ENCODE data around the gene AJUBA.

Gene AJUBA

GRCh38 chr14:22993517-22993916 lies 11.2 kb upstream of the AJUBA start:
- H3K27ac ChIP-seq (ENCODE audit: low read depth, low read length), result no peak overlapping the region
- H3K9me3 ChIP-seq (ENCODE audit: control insufficient read depth, insufficient read depth, low read depth, low read length), result no peaks in the 10 kb centered on the region
- H3K4me1 ChIP-seq (ENCODE audit: control insufficient read depth, insufficient read depth, low read length), result peaks cover 5% of the 10 kb centered on the region; the same call in 1 of the 2 replicates
- no peaks in the 10 kb centered on the region for H3K36me3 ChIP-seq (ENCODE audit: control insufficient read depth, insufficient read depth, low read length)
- H3K4me3 ChIP-seq (ENCODE audit: low read depth, low read length), result no peak overlapping the region
- H3K9ac ChIP-seq (ENCODE audit: low read length), result no peak overlapping the region
- H3K27me3 ChIP-seq (ENCODE audit: control insufficient read depth, insufficient read depth, low read length), result no peaks in the 10 kb centered on the region

- Histone ChIP-seq H3K27ac (ENCODE audit: low read depth, low read length) (no peak overlapping the region), H3K27me3 (ENCODE audit: control insufficient read depth, insufficient read depth, low read length) (no peaks in the 10 kb centered on the region), H3K36me3 (ENCODE audit: control insufficient read depth, insufficient read depth, low read length) (no peaks in the 10 kb centered on the region), H3K4me1 (ENCODE audit: control insufficient read depth, insufficient read depth, low read length) (peaks cover 5% of the 10 kb centered on the region; the same call in 1 of the 2 replicates), H3K9me3 (ENCODE audit: control insufficient read depth, insufficient read depth, low read depth, low read length) (no peaks in the 10 kb centered on the region), H3K9ac (ENCODE audit: low read length) (no peak overlapping the region), H3K4me3 (ENCODE audit: low read depth, low read length) (no peak overlapping the region)
Observed at GRCh38 chr14:22991852-22992251, 9.5 kb upstream of the AJUBA start.

GRCh38 chr14:22987291-22987690 lies 4.9 kb upstream of the AJUBA start:
- Histone ChIP-seq H3K27me3 (ENCODE audit: control insufficient read depth, insufficient read depth, low read length) (no peaks in the 10 kb centered on the region), H3K4me1 (ENCODE audit: control insufficient read depth, insufficient read depth, low read length) (peaks cover 3% of the 10 kb centered on the region; the same call in 1 of the 2 replicates), H3K36me3 (ENCODE audit: control insufficient read depth, insufficient read depth, low read length) (no peaks in the 10 kb centered on the region), H3K9ac (ENCODE audit: low read length) (no peak overlapping the region), H3K4me3 (ENCODE audit: low read depth, low read length) (no peak overlapping the region), H3K9me3 (ENCODE audit: control insufficient read depth, insufficient read depth, low read depth, low read length) (no peaks in the 10 kb centered on the region), H3K27ac (ENCODE audit: low read depth, low read length) (no peak overlapping the region)

GRCh38 chr14:22986508-22987054 lies 4.2 kb upstream of the AJUBA start:
- peaks cover 3% of the 10 kb centered on the region; the same call in 1 of the 2 replicates for H3K4me1 ChIP-seq (ENCODE audit: control insufficient read depth, insufficient read depth, low read length)
- no peaks in the 10 kb centered on the region for H3K36me3 ChIP-seq (ENCODE audit: control insufficient read depth, insufficient read depth, low read length)
- no peaks in the 10 kb centered on the region for H3K9me3 ChIP-seq (ENCODE audit: control insufficient read depth, insufficient read depth, low read depth, low read length)
- H3K27me3 ChIP-seq (ENCODE audit: control insufficient read depth, insufficient read depth, low read length), result peaks cover 4% of the 10 kb centered on the region; the same call in 1 of the 2 replicates
- H3K9ac ChIP-seq (ENCODE audit: low read length), result no peak overlapping the region
- H3K27ac ChIP-seq (ENCODE audit: low read depth, low read length), result no peak overlapping the region
- no peak overlapping the region for H3K4me3 ChIP-seq (ENCODE audit: low read depth, low read length)

DNA sequence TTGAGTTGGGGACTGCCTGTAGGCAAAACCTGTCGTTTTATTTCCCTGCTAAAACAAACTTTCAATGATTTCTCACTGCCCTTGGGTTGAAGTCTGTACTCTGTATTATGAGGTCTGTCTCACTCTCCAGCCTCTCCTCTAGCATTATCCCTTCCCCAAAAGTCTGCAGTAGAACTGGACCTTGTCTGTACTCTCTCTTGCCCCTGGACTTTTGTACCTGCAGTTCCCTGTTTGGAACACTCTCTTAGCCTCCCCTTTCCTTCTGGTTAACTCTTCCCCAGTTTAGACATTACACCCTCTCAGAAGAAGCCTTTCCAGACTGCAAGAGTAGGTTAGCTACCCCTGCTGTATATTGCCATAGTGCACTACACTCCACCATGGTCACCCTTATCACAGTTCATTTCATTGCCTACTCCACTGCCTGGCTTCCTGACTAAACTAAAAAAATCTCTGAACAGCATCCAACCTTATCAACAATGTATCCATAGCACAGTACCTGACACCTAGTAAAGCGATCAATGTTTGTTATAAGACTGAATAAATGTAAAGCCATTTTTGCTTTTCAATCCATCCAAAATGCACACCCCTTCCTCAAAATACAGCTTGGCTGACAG lies 3.6 kb upstream of the AJUBA start:
- no peak overlapping the region for H3K27ac ChIP-seq (ENCODE audit: low read depth, low read length)
- H3K4me1 ChIP-seq (ENCODE audit: control insufficient read depth, insufficient read depth, low read length), result peaks cover 3% of the 10 kb centered on the region; the same call in 1 of the 2 replicates
- no peak overlapping the region for H3K9ac ChIP-seq (ENCODE audit: low read length)
- H3K4me3 ChIP-seq (ENCODE audit: low read depth, low read length), result no peak overlapping the region
- no peaks in the 10 kb centered on the region for H3K36me3 ChIP-seq (ENCODE audit: control insufficient read depth, insufficient read depth, low read length)
- H3K9me3 ChIP-seq (ENCODE audit: control insufficient read depth, insufficient read depth, low read depth, low read length), result no peaks in the 10 kb centered on the region
- H3K27me3 ChIP-seq (ENCODE audit: control insufficient read depth, insufficient read depth, low read length), result peaks cover 10% of the 10 kb centered on the region; the same call in 1 of the 2 replicates

- Histone ChIP-seq H3K9ac (ENCODE audit: low read length) (no peak overlapping the region), H3K9me3 (ENCODE audit: control insufficient read depth, insufficient read depth, low read depth, low read length) (no peaks in the 10 kb centered on the region), H3K27ac (ENCODE audit: low read depth, low read length) (no peak overlapping the region), H3K4me1 (ENCODE audit: control insufficient read depth, insufficient read depth, low read length) (peaks cover 6% of the 10 kb centered on the region), H3K4me3 (ENCODE audit: low read depth, low read length) (no peak overlapping the region), H3K27me3 (ENCODE audit: control insufficient read depth, insufficient read depth, low read length) (peaks cover 13% of the 10 kb centered on the region; the same call in 1 of the 2 replicates), H3K36me3 (ENCODE audit: control insufficient read depth, insufficient read depth, low read length) (no peaks in the 10 kb centered on the region)
Observed at GRCh38 chr14:22984959-22985658, 2.8 kb upstream of the AJUBA start.

DNA sequence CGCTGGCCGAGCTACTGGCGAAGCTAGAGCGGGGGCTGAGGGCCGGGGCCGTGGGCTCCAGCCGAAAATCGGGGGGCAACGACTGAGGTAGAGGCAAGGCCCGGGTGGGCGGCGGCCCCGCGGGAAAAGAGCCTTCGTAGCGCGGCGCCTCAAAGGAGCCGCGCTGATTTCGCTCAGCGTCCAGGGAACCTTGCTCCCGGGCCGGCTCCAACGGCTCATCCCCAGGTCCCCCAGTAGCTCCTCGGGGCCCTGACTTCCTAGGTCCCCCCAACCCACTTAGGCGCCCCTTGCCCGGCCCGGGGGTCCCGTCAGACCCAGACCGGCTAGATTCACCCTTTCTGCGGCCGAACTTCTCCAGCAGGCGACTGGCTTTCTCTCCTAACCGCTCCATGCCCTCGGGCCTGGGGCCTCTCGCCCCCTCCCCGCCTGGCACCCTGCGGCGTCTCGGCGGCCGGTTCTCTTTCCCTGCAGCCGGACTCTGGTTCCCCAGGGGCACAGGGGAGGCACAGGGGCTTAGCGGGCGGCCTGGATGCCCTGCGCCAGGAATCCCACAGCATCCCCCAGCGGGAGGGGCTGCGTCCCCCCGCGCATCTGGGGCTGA lies 375 bp downstream of the AJUBA start:
- Histone ChIP-seq H3K36me3 (ENCODE audit: control insufficient read depth, insufficient read depth, low read length) (peaks cover 22% of the 10 kb centered on the region; the same call in 1 of the 2 replicates), H3K4me1 (ENCODE audit: control insufficient read depth, insufficient read depth, low read length) (peaks cover 36% of the 10 kb centered on the region), H3K27ac (ENCODE audit: low read depth, low read length) (peak overlapping the region; percentile 44; the same call in 1 of the 2 replicates), H3K9me3 (ENCODE audit: control insufficient read depth, insufficient read depth, low read depth, low read length) (no peaks in the 10 kb centered on the region), H3K9ac (ENCODE audit: low read length) (peak overlapping the region; percentile 88), H3K27me3 (ENCODE audit: control insufficient read depth, insufficient read depth, low read length) (peaks cover 13% of the 10 kb centered on the region; the same call in 1 of the 2 replicates), H3K4me3 (ENCODE audit: low read depth, low read length) (peak overlapping the region; percentile 76)

DNA sequence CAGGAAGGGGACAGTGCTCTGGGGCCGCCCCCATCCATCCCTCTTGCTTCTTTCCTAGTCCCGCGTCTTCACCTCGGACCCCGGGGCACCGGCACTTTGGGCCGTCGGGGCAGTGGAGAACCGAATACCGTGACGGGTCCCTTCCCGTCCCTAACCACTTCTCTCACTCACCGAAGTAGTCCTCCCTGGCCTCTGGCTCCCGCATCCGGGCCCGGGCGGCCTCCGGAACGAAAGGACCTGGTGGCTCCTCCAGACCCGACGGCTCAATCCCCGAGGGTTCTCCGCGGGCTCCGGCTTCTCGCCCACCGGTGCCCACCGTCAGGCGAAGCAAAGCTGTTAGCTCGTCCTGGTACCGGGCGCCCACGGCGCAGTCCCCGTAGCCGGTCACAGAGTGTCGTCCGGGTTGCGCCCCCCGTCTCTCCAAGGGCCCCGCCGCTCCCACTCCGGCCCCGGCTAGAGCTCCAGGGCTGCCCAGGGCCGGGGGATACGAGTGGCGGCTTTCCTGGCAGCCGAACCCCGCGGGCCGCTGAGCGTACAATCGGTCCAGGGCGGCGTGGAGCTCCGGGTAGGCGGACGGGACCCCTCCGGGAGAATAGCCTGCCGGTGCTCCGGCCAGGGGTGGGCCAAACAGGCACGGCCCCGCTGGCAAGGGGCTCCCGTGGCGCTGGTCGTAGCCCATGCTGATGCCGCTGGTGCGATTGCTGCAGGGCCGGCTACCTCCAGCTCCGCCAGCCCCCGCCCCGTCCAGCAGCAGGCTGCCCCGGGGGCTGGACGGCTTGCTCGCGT lies 1.1 kb downstream of the AJUBA start:
- Histone ChIP-seq H3K4me1 (ENCODE audit: control insufficient read depth, insufficient read depth, low read length) (peaks cover 43% of the 10 kb centered on the region), H3K9me3 (ENCODE audit: control insufficient read depth, insufficient read depth, low read depth, low read length) (no peaks in the 10 kb centered on the region), H3K9ac (ENCODE audit: low read length) (peak overlapping the region; percentile 88), H3K27ac (ENCODE audit: low read depth, low read length) (peak overlapping the region; percentile 44; the same call in 1 of the 2 replicates), H3K4me3 (ENCODE audit: low read depth, low read length) (peak overlapping the region; percentile 76), H3K36me3 (ENCODE audit: control insufficient read depth, insufficient read depth, low read length) (peaks cover 27% of the 10 kb centered on the region), H3K27me3 (ENCODE audit: control insufficient read depth, insufficient read depth, low read length) (peaks cover 13% of the 10 kb centered on the region; the same call in 1 of the 2 replicates)

DNA sequence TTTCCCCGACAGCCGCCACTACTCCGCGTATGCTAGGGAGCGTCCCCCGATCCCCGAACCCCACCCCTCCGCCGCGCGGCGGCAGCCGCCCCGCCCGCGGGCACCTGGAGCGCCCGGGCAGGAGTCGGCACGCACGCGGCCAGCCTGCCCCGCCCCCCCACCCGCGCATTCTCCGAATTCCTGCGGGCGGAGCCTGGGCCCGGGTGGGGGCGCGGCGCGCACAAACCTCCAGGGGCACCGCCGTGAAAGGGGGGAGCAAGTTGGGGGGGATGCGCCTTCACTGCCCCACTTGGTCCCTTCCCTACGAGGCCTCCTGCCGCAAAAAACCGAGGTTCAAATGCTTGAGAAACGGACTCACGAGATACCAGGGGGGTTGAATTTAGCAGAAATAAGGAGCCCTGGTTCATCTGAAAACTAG lies 1.7 kb downstream of the AJUBA start:
- no peaks in the 10 kb centered on the region for H3K9me3 ChIP-seq (ENCODE audit: control insufficient read depth, insufficient read depth, low read depth, low read length)
- H3K27me3 ChIP-seq (ENCODE audit: control insufficient read depth, insufficient read depth, low read length), result peaks cover 13% of the 10 kb centered on the region; the same call in 1 of the 2 replicates
- H3K4me3 ChIP-seq (ENCODE audit: low read depth, low read length), result peak overlapping the region; percentile 76
- peaks cover 32% of the 10 kb centered on the region for H3K36me3 ChIP-seq (ENCODE audit: control insufficient read depth, insufficient read depth, low read length)
- H3K9ac ChIP-seq (ENCODE audit: low read length), result peak overlapping the region; percentile 88
- H3K27ac ChIP-seq (ENCODE audit: low read depth, low read length), result peak overlapping the region; percentile 44; the same call in 1 of the 2 replicates
- peaks cover 45% of the 10 kb centered on the region for H3K4me1 ChIP-seq (ENCODE audit: control insufficient read depth, insufficient read depth, low read length)

GRCh38 chr14:22979748-22980392 lies 2.5 kb downstream of the AJUBA start:
- Histone ChIP-seq H3K4me3 (ENCODE audit: low read depth, low read length) (peak overlapping the region; percentile 69), H3K27me3 (ENCODE audit: control insufficient read depth, insufficient read depth, low read length) (peaks cover 13% of the 10 kb centered on the region; the same call in 1 of the 2 replicates), H3K4me1 (ENCODE audit: control insufficient read depth, insufficient read depth, low read length) (peaks cover 46% of the 10 kb centered on the region), H3K36me3 (ENCODE audit: control insufficient read depth, insufficient read depth, low read length) (peaks cover 37% of the 10 kb centered on the region), H3K27ac (ENCODE audit: low read depth, low read length) (no peak overlapping the region), H3K9ac (ENCODE audit: low read length) (peak overlapping the region; percentile 63), H3K9me3 (ENCODE audit: control insufficient read depth, insufficient read depth, low read depth, low read length) (no peaks in the 10 kb centered on the region)
